Stomach (tissue), 9 donors: ENCODE data around the gene FOSL2. TPM values are rescaled to one million over a fixed set of nuclear protein-coding genes. Genes with fewer than 3 reads are reported as not detected.
A peak's percentile ranks its signal among the peaks of the same experiment; 100 is the strongest.
"Not testable (repeated sequence)": the region's sequence is repeated elsewhere in the genome, so short reads cannot be mapped to it uniquely, and the experiment has no call there.

ENCODE experiments used
- DNase-seq, 2 donors: peaks; one replicate each; pipeline versions ENCODE4 v3.0.0 to v3.0.0-alpha.2; 2013 to 2019
- H3K27ac ChIP-seq, 5 donors: fragments of 200-600 bp in 4 of 5; sonication (generic) in 4 of 5; one replicate each; pipeline ENCODE4 v1.5.1; 2013 to 2019; ENCODE audit warnings: mild to moderate bottlenecking in 1 of 5, moderate library complexity in 1 of 5
- H3K27me3 ChIP-seq, 3 donors: fragments of 200-600 bp; sonication (generic); one replicate each; pipeline ENCODE4 v1.5.1; 2017 to 2019; ENCODE audit warnings: mixed run types in 1 of 3
- H3K36me3 ChIP-seq, 4 donors: fragments of 200-600 bp; sonication (generic); 1 replicate in 3 of 4; 2 replicates in 1 of 4; pipeline ENCODE4 v1.5.1; 2016 to 2019
- H3K4me1 ChIP-seq, 4 donors: fragments of 200-600 bp; sonication (generic); one replicate each; pipeline ENCODE4 v1.5.1; 2016 to 2019
- H3K4me3 ChIP-seq, 4 donors: fragments of 200-600 bp; sonication (generic) in 3 of 4; one replicate each; pipeline ENCODE4 v1.5.1; 2016 to 2019; ENCODE audit warnings: mild to moderate bottlenecking in 1 of 4
- H3K9me3 ChIP-seq, 4 donors: fragments of 200-600 bp; sonication (generic); one replicate each; pipeline ENCODE4 v1.5.1; 2016 to 2019
- CTCF ChIP-seq, 7 experiments: fragments of 450-650 bp in 4 of 7; fragments of 200-600 bp in 3 of 7; sonication (generic) in 3 of 7; IDR thresholded peaks; one replicate each; pipeline ENCODE4 v1.5.1; 2016 to 2019; ENCODE audit warnings: antibody characterized with exemption in 7 of 7, control low read depth in 2 of 7, mild to moderate bottlenecking in 1 of 7
- EP300 ChIP-seq: sonication (generic); formaldehyde crosslinking; IDR thresholded peaks from one replicate; pipeline ENCODE4 v1.6.1; 2017; ENCODE audit warnings: antibody characterized with exemption
- POLR2A ChIP-seq, 4 donors: fragments of 450-650 bp; IDR thresholded peaks; one replicate each; pipeline ENCODE4 v1.6.1; 2016; ENCODE audit warnings: antibody characterized with exemption in 4 of 4, control low read depth in 2 of 4, mild to moderate bottlenecking in 1 of 4, moderate library complexity in 1 of 4
- POLR2AphosphoS5 ChIP-seq, 3 donors: sonication (generic); formaldehyde crosslinking; IDR thresholded peaks; one replicate each; pipeline ENCODE4 v1.6.1; 2016; ENCODE audit warnings: antibody characterized with exemption in 3 of 3
- WGBS, 5 donors: extraction: QIAGEN DNeasy Blood & Tissue Kit in 3 of 5; methylation state at CpG; one replicate each; pipeline versions ENCODE4 v1.1.5 to v1.1.7; 2013 to 2018; 5-methylcytosine and 5-hydroxymethylcytosine counted together
- intact Hi-C: fragments of 100-400 bp; cut with DNase I; formaldehyde crosslinking; loops from one replicate; pipeline ENCODE4 v1.15.1; 2023; ENCODE audit warnings: low total_unique reads
- polyA plus RNA-seq, 3 donors: library from polyadenylated mRNA; stranded (reverse); fragments of 200-250 nt; gene quantifications; one replicate each; pipeline ENCODE4 v1.2.3, GENCODE V29; 2013
- total RNA-seq, 5 donors: library from RNA; depleted of rRNA; stranded (reverse); fragments of >200 nt; gene quantifications; one replicate each; pipeline versions ENCODE4 v1.1.0 to v1.2.3, GENCODE V29; 2014 to 2016
- donor health status: healthy with polysubstance abuse.
- donor health status: Bipolar disorder and iron deficiency.
- donor health status: healthy.

The FOSL2 gene
- total and polyA plus RNA-seq, 8 donors, result 24.4 to 227 (median 71.2) TPM

- Histone ChIP-seq H3K27ac (peak overlapping the region in 3 of 5 donors; percentile 71 to 90 (median 77)), H3K27me3 (no peaks in the 10 kb centered on the region), H3K4me1 (peaks cover 43 to 76% (median 53%) of the 10 kb centered on the region in 4 donors), H3K4me3 (no peak overlapping the region), H3K36me3 (no peaks in the 10 kb centered on the region), H3K9me3 (no peaks in the 10 kb centered on the region)
- no peak for DNase-seq
- intact Hi-C loops, result no loop called here
- 85 to 92% (median 90%) methylated on average over 9 of the region's 9 CpGs for WGBS, 5 donors
- TF ChIP-seq EP300 (no peak), CTCF (IDR thresholded peaks at IDR 0.05) (no peak), POLR2AphosphoS5 (IDR thresholded peaks at IDR 0.05) (no peak), POLR2A (IDR thresholded peaks at IDR 0.05) (no peak)
These were observed 24.3 kb upstream of the FOSL2 start for GRCh38 chr2:28368357-28368798.

GRCh38 chr2:28369358-28369757 is 23.3 kb upstream of the FOSL2 start:
- intact Hi-C loops, result no loop called here
- Histone ChIP-seq H3K27me3 (no peaks in the 10 kb centered on the region), H3K36me3 (no peaks in the 10 kb centered on the region), H3K4me3 (no peak overlapping the region), H3K4me1 (peaks cover 37 to 72% (median 57%) of the 10 kb centered on the region in 4 donors), H3K9me3 (no peaks in the 10 kb centered on the region), H3K27ac (peak overlapping the region; percentile 10 to 77 (median 71))
- DNase-seq, result peak in 1 of 2 donors; percentile 47
- TF ChIP-seq CTCF (IDR thresholded peaks at IDR 0.05), result no peak
- no peak for TF ChIP-seq POLR2A (IDR thresholded peaks at IDR 0.05)
- no peak for TF ChIP-seq POLR2AphosphoS5 (IDR thresholded peaks at IDR 0.05)
- TF ChIP-seq EP300, result no peak
- WGBS, 5 donors, result 45 to 58% (median 48%) methylated on average over 5 of the region's 5 CpGs

GRCh38 chr2:28370354-28370753 is 22.3 kb upstream of the FOSL2 start:
- Histone ChIP-seq H3K27ac (peak overlapping the region; percentile 59 to 79 (median 77)), H3K4me3 (no peak overlapping the region), H3K27me3 (no peaks in the 10 kb centered on the region), H3K36me3 (no peaks in the 10 kb centered on the region), H3K9me3 (no peaks in the 10 kb centered on the region), H3K4me1 (peaks cover 34 to 63% (median 52%) of the 10 kb centered on the region in 4 donors)
- no peak for TF ChIP-seq CTCF (IDR thresholded peaks at IDR 0.05)
- TF ChIP-seq POLR2A (IDR thresholded peaks at IDR 0.05), result no peak
- TF ChIP-seq EP300, result no peak
- no peak for TF ChIP-seq POLR2AphosphoS5 (IDR thresholded peaks at IDR 0.05)
- no peak for DNase-seq
- intact Hi-C loops, result no loop called here
- WGBS, 5 donors, result 59 to 74% (median 69%) methylated on average over 3 of the region's 3 CpGs

GRCh38 chr2:28371728-28372127 is 20.9 kb upstream of the FOSL2 start:
- WGBS, 5 donors, result 78 to 90% (median 83%) methylated on average over 4 of the region's 4 CpGs
- H3K27me3 ChIP-seq, H3K4me3 ChIP-seq, DNase-seq, H3K27ac ChIP-seq, intact Hi-C loops, H3K36me3 ChIP-seq, H3K9me3 ChIP-seq: not testable (repeated sequence)
- peaks cover 29 to 58% (median 41%) of the 10 kb centered on the region in 4 donors for H3K4me1 ChIP-seq

GRCh38 chr2:28373854-28374253 is 18.8 kb upstream of the FOSL2 start:
- H3K36me3 ChIP-seq, result no peaks in the 10 kb centered on the region
- H3K9me3 ChIP-seq, result no peaks in the 10 kb centered on the region
- H3K4me3 ChIP-seq, result no peak overlapping the region
- WGBS, 5 donors, result 69 to 85% (median 78%) methylated on average over 4 of the region's 4 CpGs
- H3K27me3 ChIP-seq, result no peaks in the 10 kb centered on the region
- no peak for DNase-seq
- H3K4me1 ChIP-seq, result peaks cover 26 to 57% (median 44%) of the 10 kb centered on the region in 4 donors
- peak overlapping the region in 3 of 5 donors; percentile 34 to 56 (median 34) for H3K27ac ChIP-seq
- TF ChIP-seq EP300 (no peak), POLR2A (IDR thresholded peaks at IDR 0.05) (no peak), CTCF (IDR thresholded peaks at IDR 0.05) (no peak), POLR2AphosphoS5 (IDR thresholded peaks at IDR 0.05) (no peak)
- intact Hi-C loops, result no loop called here
